Right atrium auricular region (tissue), 2 donors: ENCODE results near the gene ZNF438. TPM values are rescaled to one million over a fixed set of nuclear protein-coding genes. Genes with fewer than 3 reads are reported as not detected.
"Not testable (repeated sequence)": the region's sequence is repeated elsewhere in the genome, so short reads cannot be mapped to it uniquely, and the experiment has no call there.

Source experiments
- DNase-seq: peaks from one replicate; pipeline ENCODE4 v3.0.0-alpha.2; 2019; ENCODE audit warnings: low spot score
- H3K27ac ChIP-seq, 2 donors: fragments of 200-600 bp; sonication (generic); 1 replicate in 1 of 2; 2 replicates in 1 of 2; pipeline ENCODE4 v1.5.1; 2016 to 2019
- H3K27me3 ChIP-seq, 2 donors: fragments of 200-600 bp; sonication (generic); one replicate each; pipeline versions ENCODE4 v1.5.1 to v1.6.0; 2017 to 2019
- H3K36me3 ChIP-seq: fragments of 200-600 bp; sonication (generic); one replicate; pipeline ENCODE4 v1.5.1; 2016
- H3K4me1 ChIP-seq, 2 donors: fragments of 200-600 bp; sonication (generic); one replicate each; pipeline versions ENCODE4 v1.5.1 to v1.6.0; 2017 to 2019
- H3K4me3 ChIP-seq, 2 donors: fragments of 200-600 bp; sonication (generic); 1 replicate in 1 of 2; 2 replicates in 1 of 2; pipeline ENCODE4 v1.5.1; 2017 to 2019; ENCODE audit warnings: mild to moderate bottlenecking in 1 of 2, moderate library complexity in 1 of 2
- H3K9me3 ChIP-seq, 2 donors: fragments of 200-600 bp; sonication (generic); one replicate each; pipeline ENCODE4 v1.5.1; 2019
- CTCF ChIP-seq, 2 donors: fragments of 200-600 bp; sonication (generic); IDR thresholded peaks; one replicate each; pipeline ENCODE4 v1.5.1; 2019; ENCODE audit warnings: antibody characterized with exemption in 2 of 2
- total RNA-seq, 2 donors: library from RNA; depleted of rRNA; stranded (reverse); fragments of >200 nt; gene quantifications; one replicate each; pipeline ENCODE4 v1.1.0, GENCODE V29; 2016

The ZNF438 gene
- total RNA-seq, 2 donors from 2014 or later = 13.4 to 14.5 TPM

- Histone ChIP-seq H3K9me3 (no peaks in the 10 kb centered on the region), H3K4me1 (peaks cover 0 to 41% of the 10 kb centered on the region in 2 donors), H3K27me3 (no peaks in the 10 kb centered on the region), H3K36me3 (no peaks in the 10 kb centered on the region), H3K4me3 (peak overlapping the region; percentile 66 to 68), H3K27ac (peak overlapping the region; percentile 99 to 100)
- TF ChIP-seq CTCF (IDR thresholded peaks at IDR 0.05) = no peak
- DNase-seq = peak; percentile 96
Measured at GRCh38 chr10:31032258-31033132, 830 bp upstream of the ZNF438 start.

- no peaks in the 10 kb centered on the region for H3K9me3 ChIP-seq
- peaks cover 0 to 41% of the 10 kb centered on the region in 2 donors for H3K4me1 ChIP-seq
- peak overlapping the region; percentile 99 to 100 for H3K27ac ChIP-seq
- no peaks in the 10 kb centered on the region for H3K27me3 ChIP-seq
- DNase-seq = no peak
- peak overlapping the region; percentile 66 to 68 for H3K4me3 ChIP-seq
- no peaks in the 10 kb centered on the region for H3K36me3 ChIP-seq
- TF ChIP-seq CTCF (IDR thresholded peaks at IDR 0.05) = no peak
Measured at GRCh38 chr10:31031205-31031557, 484 bp downstream of the ZNF438 start.

GRCh38 chr10:31030800-31031199, 865 bp downstream of the ZNF438 start:
- Histone ChIP-seq H3K4me1 (peaks cover 0 to 41% of the 10 kb centered on the region in 2 donors), H3K27me3 (no peaks in the 10 kb centered on the region), H3K9me3 (no peaks in the 10 kb centered on the region), H3K36me3 (no peaks in the 10 kb centered on the region), H3K4me3 (peak overlapping the region; percentile 66 to 68), H3K27ac (peak overlapping the region; percentile 99 to 100)
- DNase-seq = no peak
- TF ChIP-seq CTCF (IDR thresholded peaks at IDR 0.05) = no peak

GRCh38 chr10:31030260-31030659, 1.4 kb downstream of the ZNF438 start:
- no peak for DNase-seq
- Histone ChIP-seq H3K4me3 (no peak overlapping the region), H3K27me3 (no peaks in the 10 kb centered on the region), H3K9me3 (no peaks in the 10 kb centered on the region), H3K27ac (peak overlapping the region; percentile 99 to 100), H3K36me3 (no peaks in the 10 kb centered on the region), H3K4me1 (peaks cover 0 to 41% of the 10 kb centered on the region in 2 donors)
- TF ChIP-seq CTCF (IDR thresholded peaks at IDR 0.05) = no peak

- DNase-seq = no peak
- no peak for TF ChIP-seq CTCF (IDR thresholded peaks at IDR 0.05)
- peaks cover 0 to 33% of the 10 kb centered on the region in 2 donors for H3K4me1 ChIP-seq
- no peaks in the 10 kb centered on the region for H3K9me3 ChIP-seq
- no peaks in the 10 kb centered on the region for H3K36me3 ChIP-seq
- H3K27ac ChIP-seq = no peak overlapping the region
- H3K4me3 ChIP-seq = no peak overlapping the region
- H3K27me3 ChIP-seq = no peaks in the 10 kb centered on the region
Measured at GRCh38 chr10:31028081-31028480, 3.6 kb downstream of the ZNF438 start.

- H3K27me3 ChIP-seq, H3K9me3 ChIP-seq, H3K4me3 ChIP-seq, H3K27ac ChIP-seq, H3K36me3 ChIP-seq, DNase-seq: not testable (repeated sequence)
- peaks cover 0 to 27% of the 10 kb centered on the region in 2 donors for H3K4me1 ChIP-seq
Measured at GRCh38 chr10:31026279-31026678, 5.4 kb downstream of the ZNF438 start.
